BE2C (cell line): ENCODE results near the gene RELL1.

Experiments
- DNase-seq: peaks from one replicate; pipeline ENCODE4 v3.0.0-alpha.2; 2020
- H3K27me3 ChIP-seq: fragments of 250-450 bp; sonication (Bioruptor Pico); 2 replicates; pipeline ENCODE4 v1.5.1; 2020; ENCODE audit warnings: mild to moderate bottlenecking
- H3K36me3 ChIP-seq: fragments of 250-450 bp; sonication (Bioruptor Pico); 2 replicates; pipeline ENCODE4 v1.5.1; 2020; ENCODE audit warnings: mild to moderate bottlenecking
- H3K4me1 ChIP-seq: fragments of 250-450 bp; sonication (Bioruptor Pico); 2 replicates; pipeline ENCODE4 v1.5.1; 2020
- H3K4me3 ChIP-seq: 2 replicates; pipeline ENCODE4 v1.5.1; 2011; ENCODE audit warnings: low read depth, low read length
- H3K9me3 ChIP-seq: fragments of 250-450 bp; sonication (Bioruptor Pico); 2 replicates; pipeline ENCODE4 v1.5.1; 2020
- TF ChIP-seq, protein P1 (sequence below): IDR thresholded peaks from 2 replicates; pipeline ENCODE4 v1.5.1; 2012; ENCODE audit warnings: mild to moderate bottlenecking, low read depth, low read length

The RELL1 gene

DNA sequence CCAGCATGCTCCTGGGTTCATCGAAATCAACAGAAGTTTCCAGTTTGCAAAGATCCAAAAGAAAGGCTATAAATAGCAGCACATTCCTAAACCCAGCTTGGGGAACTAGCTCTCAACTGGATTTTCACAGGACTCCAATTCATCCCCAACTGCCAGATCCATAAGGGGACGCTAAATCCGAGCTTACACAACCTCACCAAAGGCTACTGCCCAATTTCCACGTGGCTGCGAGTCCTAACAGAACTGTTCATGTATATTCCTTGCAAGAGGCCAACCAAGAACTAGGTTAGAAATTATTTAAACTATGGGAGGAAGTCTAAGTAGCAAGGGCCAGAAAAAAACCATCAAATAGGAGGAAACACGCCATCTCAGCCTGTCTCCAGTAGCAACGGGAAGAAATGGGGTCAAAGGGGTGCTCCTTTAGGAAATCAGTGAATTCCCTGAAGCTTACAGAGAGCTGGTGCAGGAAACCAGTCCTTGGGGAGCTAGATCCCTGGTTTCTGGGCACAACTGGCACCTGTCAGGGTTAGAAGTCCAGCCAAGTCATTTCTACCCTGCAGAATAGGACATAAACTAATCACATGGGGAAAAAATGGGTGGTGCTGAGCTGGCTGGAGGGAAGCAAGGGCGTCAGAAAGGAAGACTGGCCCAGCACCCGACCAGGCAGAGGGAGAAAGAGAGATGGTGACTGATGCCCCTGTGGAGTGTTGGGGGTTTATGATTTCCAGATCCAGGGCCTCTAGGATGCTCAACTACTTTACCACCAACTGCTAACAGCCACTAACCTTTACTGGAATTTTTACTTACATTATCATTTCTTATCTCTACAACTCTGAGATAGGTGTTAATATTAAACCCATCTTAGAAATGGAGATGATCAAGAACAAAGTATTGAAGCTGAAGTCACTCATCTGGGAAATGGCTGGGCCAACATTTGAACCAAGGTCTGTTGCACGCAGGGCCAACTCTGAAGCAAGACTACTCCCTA lies 20.5 kb downstream of the RELL1 start:
- H3K9me3 ChIP-seq: no peaks in the 10 kb centered on the region
- TF ChIP-seq, protein P1, sequence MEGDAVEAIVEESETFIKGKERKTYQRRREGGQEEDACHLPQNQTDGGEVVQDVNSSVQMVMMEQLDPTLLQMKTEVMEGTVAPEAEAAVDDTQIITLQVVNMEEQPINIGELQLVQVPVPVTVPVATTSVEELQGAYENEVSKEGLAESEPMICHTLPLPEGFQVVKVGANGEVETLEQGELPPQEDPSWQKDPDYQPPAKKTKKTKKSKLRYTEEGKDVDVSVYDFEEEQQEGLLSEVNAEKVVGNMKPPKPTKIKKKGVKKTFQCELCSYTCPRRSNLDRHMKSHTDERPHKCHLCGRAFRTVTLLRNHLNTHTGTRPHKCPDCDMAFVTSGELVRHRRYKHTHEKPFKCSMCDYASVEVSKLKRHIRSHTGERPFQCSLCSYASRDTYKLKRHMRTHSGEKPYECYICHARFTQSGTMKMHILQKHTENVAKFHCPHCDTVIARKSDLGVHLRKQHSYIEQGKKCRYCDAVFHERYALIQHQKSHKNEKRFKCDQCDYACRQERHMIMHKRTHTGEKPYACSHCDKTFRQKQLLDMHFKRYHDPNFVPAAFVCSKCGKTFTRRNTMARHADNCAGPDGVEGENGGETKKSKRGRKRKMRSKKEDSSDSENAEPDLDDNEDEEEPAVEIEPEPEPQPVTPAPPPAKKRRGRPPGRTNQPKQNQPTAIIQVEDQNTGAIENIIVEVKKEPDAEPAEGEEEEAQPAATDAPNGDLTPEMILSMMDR: no peak
- no peaks in the 10 kb centered on the region for H3K36me3 ChIP-seq
- H3K4me1 ChIP-seq: peaks cover 7% of the 10 kb centered on the region
- no peak overlapping the region for H3K4me3 ChIP-seq
- H3K27me3 ChIP-seq: no peaks in the 10 kb centered on the region
- no peak for DNase-seq

GRCh38 chr4:37664696-37665095 lies 21.5 kb downstream of the RELL1 start:
- H3K4me3 ChIP-seq: no peak overlapping the region
- H3K27me3 ChIP-seq: no peaks in the 10 kb centered on the region
- H3K36me3 ChIP-seq: no peaks in the 10 kb centered on the region
- no peaks in the 10 kb centered on the region for H3K9me3 ChIP-seq
- H3K4me1 ChIP-seq: peaks cover 7% of the 10 kb centered on the region
- TF ChIP-seq, protein P1: no peak
- no peak for DNase-seq

GRCh38 chr4:37663552-37663951 lies 22.6 kb downstream of the RELL1 start:
- TF ChIP-seq, protein P1: no peak
- no peaks in the 10 kb centered on the region for H3K36me3 ChIP-seq
- H3K27me3 ChIP-seq: no peaks in the 10 kb centered on the region
- peaks cover 7% of the 10 kb centered on the region for H3K4me1 ChIP-seq
- H3K4me3 ChIP-seq: no peak overlapping the region
- no peak for DNase-seq
- H3K9me3 ChIP-seq: no peaks in the 10 kb centered on the region

GRCh38 chr4:37662861-37663390 lies 23.2 kb downstream of the RELL1 start:
- H3K9me3 ChIP-seq: no peaks in the 10 kb centered on the region
- TF ChIP-seq, protein P1: no peak
- no peaks in the 10 kb centered on the region for H3K27me3 ChIP-seq
- H3K4me1 ChIP-seq: peaks cover 7% of the 10 kb centered on the region
- DNase-seq: no peak
- H3K4me3 ChIP-seq: no peak overlapping the region
- H3K36me3 ChIP-seq: no peaks in the 10 kb centered on the region

- Histone ChIP-seq H3K4me1 (peaks cover 7% of the 10 kb centered on the region), H3K27me3 (no peaks in the 10 kb centered on the region), H3K36me3 (no peaks in the 10 kb centered on the region), H3K4me3 (no peak overlapping the region), H3K9me3 (no peaks in the 10 kb centered on the region)
- no peak for DNase-seq
- TF ChIP-seq, protein P1: no peak
These were observed 23.9 kb downstream of the RELL1 start for GRCh38 chr4:37662251-37662650.

GRCh38 chr4:37661772-37662171 lies 24.4 kb downstream of the RELL1 start:
- TF ChIP-seq, protein P1: no peak

More at GRCh38 chr4:37661772-37662171, 24.4 kb downstream of the RELL1 start:
- Histone ChIP-seq H3K27me3 (no peaks in the 10 kb centered on the region), H3K36me3 (no peaks in the 10 kb centered on the region), H3K4me3 (no peak overlapping the region), H3K4me1 (peaks cover 7% of the 10 kb centered on the region), H3K9me3 (no peaks in the 10 kb centered on the region)
- no peak for DNase-seq
